A549 (cell line): ENCODE measurements around the gene CFAP73. TPM values are rescaled to one million over a fixed set of nuclear protein-coding genes. Genes with fewer than 3 reads are reported as not detected.

Experiments used
- ATAC-seq, 2 experiments: fragments of 200-7000 bp in 1 of 2; fragments of >200 bp in 1 of 2; cut with Nextera tagmentation in 1 of 2; cut with Tn5 transposase in 1 of 2; 3 replicates each; pipeline versions ENCODE4 v1.8.0 to v1.9.1; 2018 to 2020; ENCODE audit warnings: mild to moderate bottlenecking in 1 of 2, moderate library complexity in 1 of 2
- CTCF ChIA-PET: fragments of 300-600 bp; sonication (Branson Sonifier 250); formaldehyde crosslinking; extraction: SDS; loops from one replicate; lab custom pipeline; 2021; ENCODE audit warnings: antibody characterized with exemption, inconsistent platforms; lab: Yijun Ruan, JAX
- POLR2A ChIA-PET: fragments of 350-600 bp; formaldehyde crosslinking; extraction: SDS; loops from one replicate; lab custom pipeline; 2021; ENCODE audit warnings: antibody characterized with exemption, inconsistent platforms; lab: Yijun Ruan, JAX
- DNase-seq, 2 experiments: peaks; one replicate each; pipeline versions ENCODE4 v3.0.0 to v3.0.0-alpha.2; 2011 to 2016; ENCODE audit warnings: low read depth in 1 of 2, low spot score in 1 of 2
- FAIRE-seq: peaks from 2 replicates; lab custom pipeline; 2011; peaks lifted over from hg19 to GRCh38; lab: Jason Lieb, UNC
- H3K27ac ChIP-seq, 2 experiments: fragments of >200 bp; sonication (Bioruptor Twin); formaldehyde crosslinking; 3 replicates each; pipeline ENCODE4 v1.5.1; 2016 to 2017
- H3K4me1 ChIP-seq: fragments of >200 bp; sonication (Bioruptor Twin); formaldehyde crosslinking; 3 replicates; pipeline ENCODE4 v1.6.1; 2016
- H3K4me2 ChIP-seq: fragments of >200 bp; sonication (Bioruptor Twin); formaldehyde crosslinking; 3 replicates; pipeline ENCODE4 v1.6.1; 2016
- H3K4me3 ChIP-seq: fragments of >200 bp; sonication (Bioruptor Twin); formaldehyde crosslinking; 3 replicates; pipeline ENCODE4 v1.5.1; 2016
- H3K9me3 ChIP-seq: fragments of >200 bp; sonication (Bioruptor Twin); formaldehyde crosslinking; 3 replicates; pipeline ENCODE4 v1.6.1; 2016
- ATOH8 ChIP-seq: fragments of 250-450 bp; sonication (Bioruptor Pico); IDR thresholded peaks from 2 replicates; pipeline ENCODE4 v1.5.0; 2020; ENCODE audit warnings: low read depth, mild to moderate bottlenecking, moderate library complexity
- CBX2 ChIP-seq: fragments of 200-600 bp; sonication (generic); IDR thresholded peaks from 2 replicates; pipeline ENCODE4 v1.6.1; 2016; ENCODE audit warnings: low read depth, mild to moderate bottlenecking, borderline replicate concordance
- CBX8 ChIP-seq: fragments of 200-600 bp; sonication (generic); IDR thresholded peaks from 2 replicates; pipeline ENCODE4 v1.6.1; 2016
- CEBPB ChIP-seq, 2 experiments: fragments of >200 bp in 1 of 2; sonication (Bioruptor Twin) in 1 of 2; formaldehyde crosslinking in 1 of 2; IDR thresholded peaks; 2 replicates each; pipeline ENCODE4 v1.6.1; 2012 to 2016
- CHD2 ChIP-seq: fragments of 150-350 bp; IDR thresholded peaks from 2 replicates; pipeline ENCODE4 v1.6.1; 2014; ENCODE audit warnings: low read length; ENCODE audit not compliant: partially characterized antibody
- EHMT2 ChIP-seq: fragments of 200-600 bp; sonication (generic); IDR thresholded peaks from 2 replicates; pipeline ENCODE4 v1.6.1; 2016; ENCODE audit warnings: antibody characterized with exemption, low read depth, mild to moderate bottlenecking, moderate library complexity
- ELK1 ChIP-seq: fragments of 150-350 bp; IDR thresholded peaks from 2 replicates; pipeline ENCODE4 v1.6.1; 2014; ENCODE audit warnings: low read depth, mild to moderate bottlenecking, low read length
- EP300 ChIP-seq, 2 experiments: fragments of >200 bp; sonication (Bioruptor Twin); formaldehyde crosslinking; IDR thresholded peaks; 2 replicates in 1 of 2; 3 replicates in 1 of 2; pipeline ENCODE4 v1.6.1; 2016 to 2017
- GATA3 ChIP-seq: IDR thresholded peaks from 2 replicates; pipeline ENCODE4 v1.6.1; 2012; ENCODE audit warnings: borderline replicate concordance
- HDAC2 ChIP-seq: fragments of 200-600 bp; sonication (generic); IDR thresholded peaks from 2 replicates; pipeline ENCODE4 v1.6.1; 2016
- HOXA7 ChIP-seq: fragments of 250-450 bp; sonication (Bioruptor Pico); IDR thresholded peaks from 2 replicates; pipeline ENCODE4 v1.5.0; 2020; ENCODE audit warnings: mild to moderate bottlenecking, moderate library complexity
- HOXB13 ChIP-seq: fragments of 250-450 bp; sonication (Bioruptor Pico); IDR thresholded peaks from 2 replicates; pipeline ENCODE4 v1.5.0; 2020; ENCODE audit warnings: low read depth, mild to moderate bottlenecking, moderate library complexity
- JUNB ChIP-seq: fragments of >200 bp; sonication (Bioruptor Twin); formaldehyde crosslinking; IDR thresholded peaks from 2 replicates; pipeline ENCODE4 v1.6.1; 2016
- MAFK ChIP-seq: fragments of 450-650 bp; IDR thresholded peaks from 2 replicates; pipeline ENCODE4 v1.6.1; 2014; ENCODE audit not compliant: partially characterized antibody
- MAX ChIP-seq: IDR thresholded peaks from 2 replicates; pipeline ENCODE4 v1.6.1; 2012
- MYC ChIP-seq: IDR thresholded peaks from 2 replicates; pipeline ENCODE4 v1.6.1; 2012; ENCODE audit warnings: mild to moderate bottlenecking, inconsistent platforms, low read length, improper control_type of control experiment, borderline replicate concordance
- NPAS2 ChIP-seq: fragments of 250-450 bp; sonication (Bioruptor Pico); IDR thresholded peaks from 2 replicates; pipeline ENCODE4 v1.8.0; 2022; ENCODE audit warnings: mild to moderate bottlenecking, moderate library complexity, borderline replicate concordance
- NR3C1 ChIP-seq: fragments of >200 bp; sonication (Bioruptor Twin); formaldehyde crosslinking; IDR thresholded peaks from 3 replicates; pipeline ENCODE4 v1.6.1; 2017
- PBX3 ChIP-seq: IDR thresholded peaks from 2 replicates; pipeline ENCODE4 v1.6.1; 2012
- POLR2A ChIP-seq: IDR thresholded peaks from 2 replicates; pipeline ENCODE4 v1.6.1; 2012; ENCODE audit warnings: mild to moderate bottlenecking, low read length
- POLR2AphosphoS2 ChIP-seq: conservative IDR thresholded peaks from 2 replicates; pipeline ENCODE4 v1.6.1; 2012; ENCODE audit warnings: low read length, improper control_type of control experiment, inconsistent platforms
- RAD21 ChIP-seq, 2 experiments: fragments of >200 bp in 1 of 2; sonication (Bioruptor Twin) in 1 of 2; formaldehyde crosslinking in 1 of 2; IDR thresholded peaks in 1 of 2; conservative IDR thresholded peaks in 1 of 2; 2 replicates in 1 of 2; 3 replicates in 1 of 2; pipeline ENCODE4 v1.6.1; 2012 to 2018; ENCODE audit warnings: inconsistent platforms in 1 of 2
- RARB ChIP-seq: fragments of 250-450 bp; sonication (Bioruptor Pico); IDR thresholded peaks from 2 replicates; pipeline ENCODE4 v1.8.0; 2021; ENCODE audit warnings: mild to moderate bottlenecking, moderate library complexity
- TFCP2L1 ChIP-seq: fragments of 250-450 bp; sonication (Bioruptor Pico); IDR thresholded peaks from 2 replicates; pipeline ENCODE4 v1.5.0; 2021; ENCODE audit warnings: mild to moderate bottlenecking
- TP53 ChIP-seq: fragments of 250-450 bp; sonication (Bioruptor Pico); IDR thresholded peaks from 2 replicates; pipeline ENCODE4 v1.5.0; 2021; ENCODE audit warnings: mild to moderate bottlenecking, moderate library complexity
- USF2 ChIP-seq: fragments of 450-650 bp; IDR thresholded peaks from 2 replicates; pipeline ENCODE4 v1.6.1; 2014; ENCODE audit warnings: antibody characterized with exemption
- ZNF302 ChIP-seq: fragments of 250-450 bp; sonication (Bioruptor Pico); IDR thresholded peaks from 2 replicates; pipeline ENCODE4 v1.9.0; 2021; ENCODE audit warnings: inconsistent platforms, mild to moderate bottlenecking, moderate library complexity
- WGBS: methylation state at CpG from one replicate; pipeline ENCODE4 v1.1.6; 2017; ENCODE audit errors: missing lambda C conversion rate; 5-methylcytosine and 5-hydroxymethylcytosine counted together
- polyA plus RNA-seq, 4 experiments: library from polyadenylated mRNA; depleted of rRNA in 3 of 4; stranded (reverse); fragments of >200 nt; fragmentation: RNase III in 1 of 4; extraction: RNeasy Plus Mini Kit Qiagen cat#74134 plus additional on column Dnase treatment in 1 of 4; gene quantifications; 2 replicates in 3 of 4; 3 replicates in 1 of 4; pipeline ENCODE4 v1.2.3, GENCODE V29; 2011 to 2017

CFAP73 gene
- polyA plus RNA-seq, 2 of the 4 experiments (the other 2 are of a cell fraction): 0.05 TPM; not detected in 1

GRCh38 chr12:113170457-113170856 lies 20.9 kb downstream of the CFAP73 start:
- ChIA-PET POLR2A (no interaction called here), CTCF (interaction anchor here (1.0 to 7.8 kb wide), 5 partner anchors 9 to 121 kb away, joined by 3 to 82 read pairs (median 4); partner anchors contain the start of gene DDX54)
- ATAC-seq (no peak), DNase-seq (no peak), FAIRE-seq (no peak)
- H3K27ac ChIP-seq: no peak overlapping the region
- WGBS: 77% methylated on average over 5 of the region's 5 CpGs
- no peak overlapping the region for H3K4me2 ChIP-seq
- no peak overlapping the region for H3K4me3 ChIP-seq
- H3K9me3 ChIP-seq: no peaks in the 10 kb centered on the region
- TF ChIP-seq HOXB13 (CRISPR knock-in tag) (no peak), MYC (no peak), JUNB (no peak), TFCP2L1 (CRISPR knock-in tag) (no peak), USF2 (no peak), EHMT2 (no peak), EP300 (IDR thresholded peaks at IDR 0.05) (no peak), NR3C1 (no peak), MAFK (no peak), HDAC2 (no peak), ZNF302 (CRISPR knock-in tag) (no peak), CEBPB (IDR thresholded peaks at IDR 0.05) (no peak), MAX (no peak), POLR2A (no peak), NPAS2 (no peak), TP53 (CRISPR knock-in tag) (no peak), RARB (no peak), POLR2AphosphoS2 (no peak)
- no peaks in the 10 kb centered on the region for H3K4me1 ChIP-seq

- no peak for DNase-seq
- no peaks in the 10 kb centered on the region for H3K4me1 ChIP-seq
- H3K27ac ChIP-seq: no peak overlapping the region
- no peak for FAIRE-seq
- no peak for ATAC-seq
- 93% methylated on average over 4 of the region's 4 CpGs for WGBS
- H3K9me3 ChIP-seq: no peaks in the 10 kb centered on the region
- ChIA-PET CTCF (interaction anchor here (1.0 to 7.8 kb wide), 6 partner anchors 9 to 121 kb away, joined by 3 to 82 read pairs (median 4); partner anchors contain the start of gene DDX54), POLR2A (no interaction called here)
- no peak overlapping the region for H3K4me3 ChIP-seq
- TF ChIP-seq CBX2 (no peak), CBX8 (no peak), ELK1 (no peak), RAD21 (conservative IDR thresholded peaks at IDR 0.05 in 1 of 2, IDR thresholded peaks at IDR 0.05 in 1 of 2) (no peak)
- no peak overlapping the region for H3K4me2 ChIP-seq
These were observed 21.4 kb downstream of the CFAP73 start for GRCh38 chr12:113170926-113171325.

GRCh38 chr12:113171543-113171942 lies 22.0 kb downstream of the CFAP73 start:
- ATAC-seq (no peak), FAIRE-seq (no peak), DNase-seq (no peak)
- no peaks in the 10 kb centered on the region; the same call in 2 of the 3 replicates for H3K9me3 ChIP-seq
- H3K4me3 ChIP-seq: no peak overlapping the region
- WGBS: 94% methylated on average over 9 of the region's 9 CpGs
- H3K4me1 ChIP-seq: no peaks in the 10 kb centered on the region
- POLR2A ChIA-PET: interaction anchor here (1.2 kb wide), 1 partner anchor 14 kb away, joined by 4 read pairs; the partner anchor contains the start of genes DDX54 and RITA1
- no peak overlapping the region for H3K27ac ChIP-seq
- no peak overlapping the region for H3K4me2 ChIP-seq
- CTCF ChIA-PET: interaction anchor here (0.9 to 7.8 kb wide), 10 partner anchors 10 to 178 kb away, joined by 3 to 82 read pairs (median 4); partner anchors contain the start of gene DDX54
- TF ChIP-seq ATOH8 (no peak), USF2 (no peak), EHMT2 (no peak), GATA3 (no peak), HOXA7 (no peak), CHD2 (no peak), JUNB (no peak), RARB (no peak), PBX3 (no peak)
